ENCODE results near the gene CCL22. TPM values are rescaled to one million over a fixed set of nuclear protein-coding genes. Genes with fewer than 3 reads are reported as not detected.

The CCL22 gene
- total and polyA plus RNA-seq, 2 donors from 2014 or later = 1.3 TPM; not detected in 1

GRCh38 chr16:57381791-57382534 is 23.4 kb downstream of the CCL22 start:
- DNase-seq = no peak
- Histone ChIP-seq H3K27me3 (ENCODE audit: control insufficient read depth, insufficient read depth, low read length) (no peaks in the 10 kb centered on the region), H3K36me3 (ENCODE audit: control insufficient read depth in 2 of 3, insufficient read depth in 3 of 3, low read length in 3 of 3) (peaks cover 0 to 7% (median 2%) of the 10 kb centered on the region in 3 donors), H3K9me3 (ENCODE audit: control insufficient read depth in 2 of 3, insufficient read depth in 1 of 3, low read length in 3 of 3) (no peaks in the 10 kb centered on the region), H3K9ac (ENCODE audit: low read length in 3 of 3) (no peak overlapping the region), H3K27ac (ENCODE audit: low read depth in 2 of 2, low read length in 2 of 2) (no peak overlapping the region), H3K4me1 (ENCODE audit: control insufficient read depth in 2 of 3, insufficient read depth in 2 of 3, low read depth in 1 of 3, low read length in 3 of 3) (peaks cover 0 to 20% (median 4%) of the 10 kb centered on the region in 3 donors), H3K4me3 (ENCODE audit: low read length in 3 of 3) (no peak overlapping the region)
- intact Hi-C loops (cut with DNase I) = no loop called here
- no peak for TF ChIP-seq CTCF (IDR thresholded peaks at IDR 0.05; ENCODE audit: borderline replicate concordance, extremely low read depth, insufficient read depth)
- FAIRE-seq = no peak

GRCh38 chr16:57382535-57383275 is 24.1 kb downstream of the CCL22 start:
- Histone ChIP-seq H3K4me1 (ENCODE audit: control insufficient read depth in 2 of 3, insufficient read depth in 2 of 3, low read depth in 1 of 3, low read length in 3 of 3) (peaks cover 0 to 20% (median 0%) of the 10 kb centered on the region in 3 donors), H3K36me3 (ENCODE audit: control insufficient read depth in 2 of 3, insufficient read depth in 3 of 3, low read length in 3 of 3) (peaks cover 0 to 7% (median 2%) of the 10 kb centered on the region in 3 donors), H3K27me3 (ENCODE audit: control insufficient read depth, insufficient read depth, low read length) (no peaks in the 10 kb centered on the region), H3K27ac (ENCODE audit: low read depth in 2 of 2, low read length in 2 of 2) (no peak overlapping the region), H3K4me3 (ENCODE audit: low read length in 3 of 3) (no peak overlapping the region), H3K9ac (ENCODE audit: low read length in 3 of 3) (no peak overlapping the region), H3K9me3 (ENCODE audit: control insufficient read depth in 2 of 3, insufficient read depth in 1 of 3, low read length in 3 of 3) (no peaks in the 10 kb centered on the region)
- FAIRE-seq (no peak), DNase-seq (no peak)
- intact Hi-C loops (cut with DNase I) = no loop called here
- no peak for TF ChIP-seq CTCF (IDR thresholded peaks at IDR 0.05; ENCODE audit: borderline replicate concordance, extremely low read depth, insufficient read depth)

- peaks cover 0 to 23% (median 1%) of the 10 kb centered on the region in 3 donors for H3K4me1 ChIP-seq (ENCODE audit: control insufficient read depth in 2 of 3, insufficient read depth in 2 of 3, low read depth in 1 of 3, low read length in 3 of 3)
- DNase-seq = no peak
- peaks cover under 1 to 7% (median 2%) of the 10 kb centered on the region in 3 donors for H3K36me3 ChIP-seq (ENCODE audit: control insufficient read depth in 2 of 3, insufficient read depth in 3 of 3, low read length in 3 of 3)
- H3K4me3 ChIP-seq (ENCODE audit: low read length in 3 of 3) = no peak overlapping the region
- intact Hi-C loops (cut with DNase I) = no loop called here
- no peak overlapping the region for H3K27ac ChIP-seq (ENCODE audit: low read depth in 2 of 2, low read length in 2 of 2)
- no peak for TF ChIP-seq CTCF (IDR thresholded peaks at IDR 0.05; ENCODE audit: borderline replicate concordance, extremely low read depth, insufficient read depth)
- H3K27me3 ChIP-seq (ENCODE audit: control insufficient read depth, insufficient read depth, low read length) = no peaks in the 10 kb centered on the region
- H3K9ac ChIP-seq (ENCODE audit: low read length in 3 of 3) = no peak overlapping the region
- FAIRE-seq = no peak
- H3K9me3 ChIP-seq (ENCODE audit: control insufficient read depth in 2 of 3, insufficient read depth in 1 of 3, low read length in 3 of 3) = no peaks in the 10 kb centered on the region
Measured at GRCh38 chr16:57383276-57384247, 25.0 kb downstream of the CCL22 start.
